ENCODE measurements around the gene NOX5.

The NOX5 gene

GRCh38 chr15:69004011-69004410 is 10.5 kb upstream of the NOX5 start:
- Histone ChIP-seq H3K27me3 (ENCODE audit: insufficient read depth, low read length) (no peaks in the 10 kb centered on the region), H3K9ac (ENCODE audit: low read depth, low read length) (no peak overlapping the region), H3K4me1 (ENCODE audit: insufficient read depth, low read length) (peaks cover 13% of the 10 kb centered on the region), H3K4me3 (ENCODE audit: low read length) (no peak overlapping the region), H3K36me3 (ENCODE audit: insufficient read depth, low read length) (no peaks in the 10 kb centered on the region), H3K9me3 (ENCODE audit: insufficient read depth, low read depth, low read length) (peaks cover 21% of the 10 kb centered on the region), H3K27ac (ENCODE audit: low read depth, low read length) (no peak overlapping the region)
- 88% methylated on average over 2 of the region's 2 CpGs for WGBS

GRCh38 chr15:69008056-69008455 is 6.4 kb upstream of the NOX5 start:
- Histone ChIP-seq H3K36me3 (ENCODE audit: insufficient read depth, low read length) (no peaks in the 10 kb centered on the region), H3K9me3 (ENCODE audit: insufficient read depth, low read depth, low read length) (peaks cover 21% of the 10 kb centered on the region), H3K27ac (ENCODE audit: low read depth, low read length) (no peak overlapping the region)

DNA sequence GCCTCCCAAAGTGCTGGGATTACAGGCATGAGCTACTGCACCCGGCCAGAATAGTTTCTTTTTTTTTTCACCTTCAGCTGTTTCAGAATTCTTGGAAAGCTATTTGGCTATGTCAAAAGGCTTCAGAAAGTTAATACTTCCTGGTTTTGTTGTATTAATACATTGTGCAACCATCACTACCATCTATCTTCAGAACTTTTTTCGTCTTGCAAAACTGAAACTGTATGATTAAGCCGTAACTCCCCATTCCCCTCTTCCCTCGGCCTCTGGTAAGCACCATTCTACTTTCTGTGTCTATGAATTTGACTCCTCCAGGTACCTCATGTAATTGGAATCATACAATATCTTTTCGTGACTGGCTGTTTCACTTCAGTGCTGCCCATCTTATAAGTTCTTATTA is 5.2 kb upstream of the NOX5 start:
- no peaks in the 10 kb centered on the region for H3K36me3 ChIP-seq (ENCODE audit: insufficient read depth, low read length)
- no peak overlapping the region for H3K27ac ChIP-seq (ENCODE audit: low read depth, low read length)
- H3K9ac ChIP-seq (ENCODE audit: low read depth, low read length): no peak overlapping the region
- H3K27me3 ChIP-seq (ENCODE audit: insufficient read depth, low read length): no peaks in the 10 kb centered on the region
- no peak overlapping the region for H3K4me3 ChIP-seq (ENCODE audit: low read length)
- WGBS: 99% methylated on average over 5 of the region's 5 CpGs
- no peaks in the 10 kb centered on the region for H3K4me1 ChIP-seq (ENCODE audit: insufficient read depth, low read length)
- peaks cover 21% of the 10 kb centered on the region for H3K9me3 ChIP-seq (ENCODE audit: insufficient read depth, low read depth, low read length)

More at GRCh38 chr15:69008056-69008455, 6.4 kb upstream of the NOX5 start:
- no peaks in the 10 kb centered on the region for H3K27me3 ChIP-seq (ENCODE audit: insufficient read depth, low read length)
- no peaks in the 10 kb centered on the region for H3K4me1 ChIP-seq (ENCODE audit: insufficient read depth, low read length)
- H3K4me3 ChIP-seq (ENCODE audit: low read length): no peak overlapping the region
- H3K9ac ChIP-seq (ENCODE audit: low read depth, low read length): no peak overlapping the region

DNA sequence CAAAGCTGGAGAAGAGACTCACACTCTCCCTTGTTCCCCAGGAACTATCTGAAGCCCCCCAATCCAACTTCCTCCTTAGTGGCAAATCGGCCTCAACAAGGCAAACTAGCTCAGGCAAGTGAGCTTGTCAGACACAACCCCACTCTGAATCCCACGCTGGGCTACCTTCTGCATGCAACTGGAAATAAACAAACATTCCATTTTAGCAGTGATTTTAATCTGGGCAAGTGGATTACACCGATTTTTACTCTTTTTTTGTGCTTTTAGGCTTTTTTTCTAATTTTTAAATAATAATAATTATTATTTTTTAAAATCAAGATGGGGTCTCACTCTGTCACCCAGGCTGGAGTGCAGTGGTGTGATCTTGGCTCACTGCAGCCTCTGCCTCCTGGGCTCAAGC is 2.9 kb upstream of the NOX5 start:
- no peak overlapping the region for H3K9ac ChIP-seq (ENCODE audit: low read depth, low read length)
- peaks cover 21% of the 10 kb centered on the region for H3K9me3 ChIP-seq (ENCODE audit: insufficient read depth, low read depth, low read length)
- 94% methylated on average over 3 of the region's 3 CpGs for WGBS
- no peak overlapping the region for H3K4me3 ChIP-seq (ENCODE audit: low read length)
- H3K36me3 ChIP-seq (ENCODE audit: insufficient read depth, low read length): no peaks in the 10 kb centered on the region
- H3K4me1 ChIP-seq (ENCODE audit: insufficient read depth, low read length): no peaks in the 10 kb centered on the region
- H3K27ac ChIP-seq (ENCODE audit: low read depth, low read length): no peak overlapping the region
- H3K27me3 ChIP-seq (ENCODE audit: insufficient read depth, low read length): no peaks in the 10 kb centered on the region

DNA sequence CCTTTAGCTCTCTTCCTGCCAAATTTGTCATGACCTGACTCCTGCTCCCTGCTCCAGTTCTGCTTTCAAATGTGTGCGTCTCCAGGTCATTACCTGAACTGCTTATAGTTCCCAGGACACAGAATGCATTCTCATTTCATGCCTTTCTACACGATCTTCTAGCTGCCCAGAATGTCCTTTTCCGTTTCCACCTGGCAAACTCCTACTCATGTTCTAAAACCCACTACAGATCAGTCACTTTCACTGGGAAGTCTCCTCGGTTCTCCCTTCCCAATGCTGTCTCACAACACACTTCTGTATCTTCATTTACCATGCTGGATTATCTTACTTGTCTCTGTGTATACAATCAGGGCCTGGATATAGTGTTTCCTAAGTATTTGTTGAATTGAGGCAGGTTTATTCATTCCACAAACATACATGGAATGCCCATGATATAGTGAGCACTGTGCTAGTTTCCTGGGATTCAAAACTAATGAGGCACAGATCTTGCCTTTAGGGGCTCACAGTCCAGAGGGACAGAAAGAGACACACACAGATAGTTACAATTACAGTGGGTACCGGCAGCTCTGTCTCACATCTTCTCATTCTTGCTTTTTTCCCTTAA is 1.6 kb upstream of the NOX5 start:
- WGBS: 91% methylated on average over 5 of the region's 5 CpGs
- H3K27me3 ChIP-seq (ENCODE audit: insufficient read depth, low read length): no peaks in the 10 kb centered on the region
- H3K27ac ChIP-seq (ENCODE audit: low read depth, low read length): no peak overlapping the region
- H3K4me1 ChIP-seq (ENCODE audit: insufficient read depth, low read length): no peaks in the 10 kb centered on the region
- no peaks in the 10 kb centered on the region for H3K36me3 ChIP-seq (ENCODE audit: insufficient read depth, low read length)
- no peak overlapping the region for H3K9ac ChIP-seq (ENCODE audit: low read depth, low read length)
- peaks cover 9% of the 10 kb centered on the region; the same call in 1 of the 2 replicates for H3K9me3 ChIP-seq (ENCODE audit: insufficient read depth, low read depth, low read length)
- no peak overlapping the region for H3K4me3 ChIP-seq (ENCODE audit: low read length)

- H3K27me3 ChIP-seq (ENCODE audit: insufficient read depth, low read length): no peaks in the 10 kb centered on the region
- no peak overlapping the region for H3K27ac ChIP-seq (ENCODE audit: low read depth, low read length)
- no peak overlapping the region for H3K4me3 ChIP-seq (ENCODE audit: low read length)
- H3K9ac ChIP-seq (ENCODE audit: low read depth, low read length): no peak overlapping the region
- no peaks in the 10 kb centered on the region for H3K9me3 ChIP-seq (ENCODE audit: insufficient read depth, low read depth, low read length)
- 92% methylated on average over 4 of the region's 4 CpGs for WGBS
- H3K36me3 ChIP-seq (ENCODE audit: insufficient read depth, low read length): no peaks in the 10 kb centered on the region
- no peaks in the 10 kb centered on the region for H3K4me1 ChIP-seq (ENCODE audit: insufficient read depth, low read length)
These were observed 629 bp upstream of the NOX5 start for GRCh38 chr15:69013726-69014406.

- WGBS: 90% methylated on average over 7 of the region's 7 CpGs
- Histone ChIP-seq H3K27me3 (ENCODE audit: insufficient read depth, low read length) (no peaks in the 10 kb centered on the region), H3K9ac (ENCODE audit: low read depth, low read length) (no peak overlapping the region), H3K27ac (ENCODE audit: low read depth, low read length) (no peak overlapping the region), H3K9me3 (ENCODE audit: insufficient read depth, low read depth, low read length) (no peaks in the 10 kb centered on the region), H3K36me3 (ENCODE audit: insufficient read depth, low read length) (no peaks in the 10 kb centered on the region), H3K4me1 (ENCODE audit: insufficient read depth, low read length) (no peaks in the 10 kb centered on the region), H3K4me3 (ENCODE audit: low read length) (no peak overlapping the region)
These were observed 1.1 kb downstream of the NOX5 start for GRCh38 chr15:69015591-69015990.

- Histone ChIP-seq H3K27ac (ENCODE audit: low read depth, low read length) (no peak overlapping the region), H3K9me3 (ENCODE audit: insufficient read depth, low read depth, low read length) (no peaks in the 10 kb centered on the region), H3K4me3 (ENCODE audit: low read length) (no peak overlapping the region), H3K9ac (ENCODE audit: low read depth, low read length) (no peak overlapping the region), H3K4me1 (ENCODE audit: insufficient read depth, low read length) (no peaks in the 10 kb centered on the region), H3K36me3 (ENCODE audit: insufficient read depth, low read length) (no peaks in the 10 kb centered on the region), H3K27me3 (ENCODE audit: insufficient read depth, low read length) (no peaks in the 10 kb centered on the region)
- WGBS: 94% methylated on average over 5 of the region's 5 CpGs
These were observed 1.6 kb downstream of the NOX5 start for GRCh38 chr15:69016021-69016595.

DNA sequence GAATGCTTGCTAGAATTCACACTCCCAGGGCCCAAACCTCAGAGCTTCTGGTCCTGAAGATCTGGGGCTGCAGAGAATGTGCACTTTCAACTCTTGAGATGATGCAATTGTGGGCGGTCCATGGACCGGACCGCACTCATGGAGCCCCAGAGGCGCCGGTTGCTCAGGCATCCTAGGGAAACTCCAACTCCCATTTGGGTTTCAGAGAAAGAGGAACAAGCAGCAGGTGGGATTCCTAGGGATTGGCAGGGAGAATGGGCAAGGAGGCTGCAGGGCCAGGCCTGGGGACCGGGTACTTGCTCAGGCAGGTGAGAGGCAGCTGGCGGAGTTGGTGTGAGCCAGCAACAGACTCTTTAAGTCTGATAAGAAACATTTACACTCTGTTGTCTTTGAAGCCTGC is 3.5 kb downstream of the NOX5 start:
- no peaks in the 10 kb centered on the region for H3K4me1 ChIP-seq (ENCODE audit: insufficient read depth, low read length)
- H3K27me3 ChIP-seq (ENCODE audit: insufficient read depth, low read length): no peaks in the 10 kb centered on the region
- no peaks in the 10 kb centered on the region for H3K36me3 ChIP-seq (ENCODE audit: insufficient read depth, low read length)
- WGBS: 88% methylated on average over 7 of the region's 7 CpGs
- H3K9ac ChIP-seq (ENCODE audit: low read depth, low read length): no peak overlapping the region
- H3K4me3 ChIP-seq (ENCODE audit: low read length): no peak overlapping the region
- no peaks in the 10 kb centered on the region for H3K9me3 ChIP-seq (ENCODE audit: insufficient read depth, low read depth, low read length)
- no peak overlapping the region for H3K27ac ChIP-seq (ENCODE audit: low read depth, low read length)

DNA sequence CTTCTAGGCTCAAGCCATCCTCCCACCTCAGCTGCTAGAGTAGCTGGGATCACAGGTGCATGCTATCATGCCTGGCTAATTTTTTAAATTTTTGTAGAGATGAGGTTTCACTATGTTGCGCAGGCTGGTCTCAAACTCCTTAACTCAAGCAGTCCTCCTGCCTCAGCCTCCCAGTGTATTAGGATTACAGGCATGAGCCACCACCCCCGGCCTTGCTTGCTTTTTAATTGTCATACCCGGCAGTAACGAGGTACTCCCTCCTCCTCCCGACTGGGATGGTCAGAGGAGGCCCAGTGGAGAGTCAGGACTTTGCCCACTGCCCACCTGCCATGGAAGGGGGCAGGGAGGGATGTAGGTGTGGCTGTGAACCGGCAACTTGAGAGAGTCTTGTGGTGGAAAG is 4.5 kb downstream of the NOX5 start:
- H3K4me1 ChIP-seq (ENCODE audit: insufficient read depth, low read length): no peaks in the 10 kb centered on the region
- WGBS: 89% methylated on average over 6 of the region's 6 CpGs
- H3K36me3 ChIP-seq (ENCODE audit: insufficient read depth, low read length): no peaks in the 10 kb centered on the region
- no peak overlapping the region for H3K9ac ChIP-seq (ENCODE audit: low read depth, low read length)
- H3K9me3 ChIP-seq (ENCODE audit: insufficient read depth, low read depth, low read length): no peaks in the 10 kb centered on the region
- no peak overlapping the region for H3K27ac ChIP-seq (ENCODE audit: low read depth, low read length)
- no peak overlapping the region for H3K4me3 ChIP-seq (ENCODE audit: low read length)
- no peaks in the 10 kb centered on the region for H3K27me3 ChIP-seq (ENCODE audit: insufficient read depth, low read length)

- Histone ChIP-seq H3K4me3 (ENCODE audit: low read length) (no peak overlapping the region), H3K9ac (ENCODE audit: low read depth, low read length) (no peak overlapping the region), H3K27ac (ENCODE audit: low read depth, low read length) (no peak overlapping the region), H3K9me3 (ENCODE audit: insufficient read depth, low read depth, low read length) (no peaks in the 10 kb centered on the region), H3K27me3 (ENCODE audit: insufficient read depth, low read length) (no peaks in the 10 kb centered on the region), H3K36me3 (ENCODE audit: insufficient read depth, low read length) (no peaks in the 10 kb centered on the region), H3K4me1 (ENCODE audit: insufficient read depth, low read length) (no peaks in the 10 kb centered on the region)
- WGBS: 100% methylated on average over 2 of the region's 2 CpGs
These were observed 7.4 kb downstream of the NOX5 start for GRCh38 chr15:69021895-69022294.

Measured in HUES64 (cell line).